OCI-LY7 (cell line): Measurements from ENCODE around the gene CAPN7. TPM values are rescaled to one million over a fixed set of nuclear protein-coding genes. Genes with fewer than 3 reads are reported as not detected.

Source experiments
- BruUV-seq: library from RNA; stranded (reverse); fragments of 400-500 nt; replicated peaks from 2 replicates; lab custom pipeline; 2021; lab: Mats Ljungman, UMichigan
- CTCF ChIA-PET: fragments of 300-600 bp; sonication (Branson Sonifier 250); formaldehyde crosslinking; loops from one replicate; lab custom pipeline; 2022; ENCODE audit warnings: antibody characterized with exemption; ENCODE audit not compliant: unreplicated experiment; lab: Charles Lee
- POLR2A ChIA-PET: fragments of 300-600 bp; sonication (Branson Sonifier 250); formaldehyde crosslinking; loops from one replicate; lab custom pipeline; 2022; ENCODE audit warnings: antibody characterized with exemption; lab: Charles Lee
- DNase-seq: peaks from one replicate; pipeline ENCODE4 v3.0.0-alpha.2; 2015; ENCODE audit warnings: low spot score
- H2AFZ ChIP-seq: fragments of 200-600 bp; sonication (generic), shearing (Covaris generic); 2 replicates; pipeline ENCODE4 v1.6.1; 2014; ENCODE audit warnings: mild to moderate bottlenecking, antibody characterized with exemption, low read length, moderate library complexity
- H3K27ac ChIP-seq: fragments of 200-600 bp; sonication (generic); 2 replicates; pipeline ENCODE4 v1.5.1; 2014; ENCODE audit warnings: mixed run types, low read depth, mild to moderate bottlenecking, moderate library complexity, low read length, inconsistent platforms; ENCODE audit not compliant: poor library complexity, severe bottlenecking
- H3K36me3 ChIP-seq: fragments of 200-600 bp; sonication (generic); 2 replicates; pipeline ENCODE4 v1.6.1; 2014; ENCODE audit warnings: mild to moderate bottlenecking, antibody characterized with exemption, low read length, moderate library complexity, mixed read lengths; ENCODE audit not compliant: insufficient read depth
- H3K4me1 ChIP-seq: fragments of 200-600 bp; sonication (generic); 2 replicates; pipeline ENCODE4 v1.5.1; 2014; ENCODE audit warnings: mild to moderate bottlenecking, low read length; ENCODE audit not compliant: insufficient read depth, poor library complexity, severe bottlenecking
- H3K4me2 ChIP-seq: fragments of 200-600 bp; sonication (generic); 2 replicates; pipeline ENCODE4 v1.6.1; 2014; ENCODE audit warnings: mild to moderate bottlenecking, low read length
- H3K4me3 ChIP-seq: fragments of 200-600 bp; sonication (generic); 2 replicates; pipeline ENCODE4 v1.5.1; 2014; ENCODE audit warnings: mild to moderate bottlenecking, low read depth, low read length; ENCODE audit not compliant: poor library complexity, severe bottlenecking
- H3K79me2 ChIP-seq: fragments of 200-600 bp; sonication (generic); 2 replicates; pipeline ENCODE4 v1.6.1; 2016; ENCODE audit warnings: low read depth, mild to moderate bottlenecking, low read length, moderate library complexity, mixed read lengths; ENCODE audit not compliant: insufficient read depth
- H3K9me2 ChIP-seq: fragments of 200-600 bp; sonication (generic); 2 replicates; pipeline ENCODE4 v1.6.1; 2016; ENCODE audit warnings: mild to moderate bottlenecking, low read length, mixed read lengths; ENCODE audit not compliant: insufficient read depth
- H3K9me3 ChIP-seq: fragments of 200-600 bp; sonication (generic); 2 replicates; pipeline ENCODE4 v1.6.1; 2014; ENCODE audit warnings: mild to moderate bottlenecking, mixed run types, low read length, mixed read lengths
- H4K20me1 ChIP-seq: fragments of 200-600 bp; sonication (generic); 2 replicates; pipeline ENCODE4 v1.6.1; 2014; ENCODE audit warnings: mild to moderate bottlenecking, antibody characterized with exemption, low read length, moderate library complexity, mixed read lengths; ENCODE audit not compliant: insufficient read depth
- EZH2phosphoT487 ChIP-seq: fragments of 200-600 bp; sonication (generic); IDR thresholded peaks from 2 replicates; pipeline ENCODE4 v1.6.1; 2018; ENCODE audit warnings: low read depth, borderline replicate concordance, mild to moderate bottlenecking, mixed run types, antibody characterized with exemption, low read length, moderate library complexity, mixed read lengths
- intact Hi-C: fragments of 100-400 bp; cut with micrococcal nuclease; formaldehyde crosslinking; loops from one replicate; pipeline ENCODE4 v1.10.0; 2022; ENCODE audit not compliant: unreplicated experiment
- total RNA-seq, 2 experiments: library from RNA; depleted of rRNA in 1 of 2; stranded (reverse); fragments of >200 nt in 1 of 2; shearing (Covaris generic) in 1 of 2; gene quantifications; 2 replicates each; pipeline ENCODE4 v1.2.3, GENCODE V29; 2014 to 2022
- TF ChIP-seq, protein P1 (sequence below): fragments of 200-600 bp; sonication (generic); conservative IDR thresholded peaks from 2 replicates; pipeline ENCODE4 v1.5.1; 2014; ENCODE audit warnings: mild to moderate bottlenecking, antibody characterized with exemption, low read length, moderate library complexity, mixed read lengths

The CAPN7 gene
- total RNA-seq, 2 experiments from 2014 or later = 33.4 to 41.5 TPM

DNA sequence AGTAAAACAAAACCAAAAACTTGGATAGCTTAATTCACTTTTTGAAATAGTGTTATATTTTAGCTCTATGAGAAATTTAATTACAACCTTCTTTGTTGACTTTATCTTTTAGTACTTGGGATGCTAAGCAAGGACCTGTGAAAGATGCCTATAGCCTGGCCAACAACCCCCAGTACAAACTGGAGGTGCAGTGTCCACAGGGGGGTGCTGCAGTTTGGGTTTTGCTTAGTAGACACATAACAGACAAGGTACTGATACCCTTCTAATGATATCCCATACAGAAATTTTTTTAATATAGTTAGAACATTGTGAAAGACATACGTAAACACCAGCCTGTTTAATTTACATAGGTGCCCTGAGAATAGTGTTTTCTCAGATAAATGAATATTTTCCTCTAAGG, 35.3 kb downstream of the CAPN7 start:
- Histone ChIP-seq H3K4me2 (no peak overlapping the region), H3K4me3 (no peak overlapping the region), H3K79me2 (no peaks in the 10 kb centered on the region), H3K9me2 (no peaks in the 10 kb centered on the region), H4K20me1 (no peaks in the 10 kb centered on the region), H3K36me3 (peaks cover 86% of the 10 kb centered on the region), H2AFZ (no peak overlapping the region), H3K4me1 (no peaks in the 10 kb centered on the region), H3K27ac (no peak overlapping the region), H3K9me3 (no peaks in the 10 kb centered on the region)
- ChIA-PET POLR2A (interaction anchor here (0.9 kb wide), 1 partner anchor 34 kb away, joined by 3 read pairs; no protein-coding TSS in a partner anchor), CTCF (no interaction called here)
- TF ChIP-seq, protein P1, sequence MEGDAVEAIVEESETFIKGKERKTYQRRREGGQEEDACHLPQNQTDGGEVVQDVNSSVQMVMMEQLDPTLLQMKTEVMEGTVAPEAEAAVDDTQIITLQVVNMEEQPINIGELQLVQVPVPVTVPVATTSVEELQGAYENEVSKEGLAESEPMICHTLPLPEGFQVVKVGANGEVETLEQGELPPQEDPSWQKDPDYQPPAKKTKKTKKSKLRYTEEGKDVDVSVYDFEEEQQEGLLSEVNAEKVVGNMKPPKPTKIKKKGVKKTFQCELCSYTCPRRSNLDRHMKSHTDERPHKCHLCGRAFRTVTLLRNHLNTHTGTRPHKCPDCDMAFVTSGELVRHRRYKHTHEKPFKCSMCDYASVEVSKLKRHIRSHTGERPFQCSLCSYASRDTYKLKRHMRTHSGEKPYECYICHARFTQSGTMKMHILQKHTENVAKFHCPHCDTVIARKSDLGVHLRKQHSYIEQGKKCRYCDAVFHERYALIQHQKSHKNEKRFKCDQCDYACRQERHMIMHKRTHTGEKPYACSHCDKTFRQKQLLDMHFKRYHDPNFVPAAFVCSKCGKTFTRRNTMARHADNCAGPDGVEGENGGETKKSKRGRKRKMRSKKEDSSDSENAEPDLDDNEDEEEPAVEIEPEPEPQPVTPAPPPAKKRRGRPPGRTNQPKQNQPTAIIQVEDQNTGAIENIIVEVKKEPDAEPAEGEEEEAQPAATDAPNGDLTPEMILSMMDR = peak; percentile 86
- no peak for TF ChIP-seq EZH2phosphoT487
- intact Hi-C loops = no loop called here
- no TSS peak for BruUV-seq
- DNase-seq = peak; percentile 65

DNA sequence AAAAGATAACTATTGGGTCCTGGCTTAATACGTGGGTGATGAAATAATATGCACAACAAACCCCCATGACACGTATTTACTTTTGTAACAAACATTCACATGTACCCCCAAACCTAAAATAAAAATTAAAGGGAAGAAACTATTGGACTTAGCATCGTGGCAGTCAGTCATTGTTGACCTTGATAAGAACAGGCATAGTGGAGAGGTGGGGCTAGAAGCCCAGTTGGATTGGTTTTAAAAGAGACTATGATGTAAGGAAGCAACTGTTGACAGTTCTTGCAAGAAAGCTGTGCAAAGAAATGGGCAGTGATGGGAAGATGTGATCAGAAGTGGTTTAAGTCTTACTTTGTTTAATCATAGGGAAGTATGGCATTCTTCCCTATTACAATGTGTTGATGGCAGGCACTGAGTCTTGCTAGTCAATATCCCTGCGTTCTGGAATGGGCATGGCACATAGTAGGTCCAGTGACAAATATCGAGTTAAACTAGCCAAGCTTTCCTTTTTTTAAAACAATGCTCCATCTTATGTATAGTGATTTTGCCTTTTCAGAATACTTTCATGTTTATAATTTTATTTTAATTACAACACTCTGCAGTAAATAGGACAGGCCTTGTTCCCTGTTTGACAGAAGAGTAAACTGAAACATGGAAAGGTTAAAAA, 37.9 kb downstream of the CAPN7 start:
- Histone ChIP-seq H3K9me2 (no peaks in the 10 kb centered on the region), H3K27ac (no peak overlapping the region), H3K79me2 (no peaks in the 10 kb centered on the region), H3K36me3 (peaks cover 91% of the 10 kb centered on the region), H3K4me3 (no peak overlapping the region), H3K4me2 (no peak overlapping the region), H3K4me1 (no peaks in the 10 kb centered on the region), H4K20me1 (no peaks in the 10 kb centered on the region), H3K9me3 (no peaks in the 10 kb centered on the region), H2AFZ (no peak overlapping the region)
- ChIA-PET CTCF (no interaction called here), POLR2A (interaction anchor here (0.6 to 0.7 kb wide), 2 partner anchors 27 to 40 kb away, joined by 3 to 5 read pairs; no protein-coding TSS in a partner anchor)
- no peak for DNase-seq
- no peak for TF ChIP-seq EZH2phosphoT487
- TF ChIP-seq, protein P1 = no peak
- intact Hi-C loops = no loop called here
- no TSS peak for BruUV-seq

DNA sequence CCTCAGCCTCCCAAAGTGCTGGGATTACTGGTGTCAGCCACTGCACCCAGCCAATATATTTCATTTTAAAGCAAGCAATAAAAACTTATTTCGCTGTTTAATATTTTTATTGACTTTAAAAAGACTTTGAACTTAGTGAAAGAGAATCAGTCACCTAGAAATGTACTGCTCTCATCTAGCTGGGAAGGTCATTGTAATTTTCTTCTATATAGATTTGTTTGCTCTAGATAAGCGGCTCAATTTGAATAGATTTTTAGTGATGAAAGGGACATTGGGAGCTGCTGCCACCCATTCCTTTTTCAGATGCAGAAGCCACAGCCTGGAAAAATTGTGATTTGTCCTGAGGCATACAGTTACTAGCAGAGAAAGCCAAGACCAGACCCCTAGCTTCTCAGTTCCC, 40.1 kb downstream of the CAPN7 start:
- H3K36me3 ChIP-seq = peaks cover 91% of the 10 kb centered on the region
- BruUV-seq = no TSS peak
- no peak for DNase-seq
- no peak overlapping the region for H2AFZ ChIP-seq
- no peaks in the 10 kb centered on the region for H3K4me1 ChIP-seq
- CTCF ChIA-PET = no interaction called here
- POLR2A ChIA-PET = interaction anchor here (0.8 to 1.0 kb wide), 2 partner anchors 43 to 159 kb away, joined by 3 read pairs; no protein-coding TSS in a partner anchor
- H3K79me2 ChIP-seq = no peaks in the 10 kb centered on the region
- H3K9me3 ChIP-seq = no peaks in the 10 kb centered on the region
- intact Hi-C loops = no loop called here
- no peak overlapping the region for H3K4me3 ChIP-seq
- no peak overlapping the region for H3K27ac ChIP-seq
- no peaks in the 10 kb centered on the region for H3K9me2 ChIP-seq
- TF ChIP-seq EZH2phosphoT487 = no peak
- TF ChIP-seq, protein P1 = no peak
- no peak overlapping the region for H3K4me2 ChIP-seq
- no peaks in the 10 kb centered on the region for H4K20me1 ChIP-seq
